T follicular helper cell (primary cell): ENCODE results near the gene LRRC8C.

Experiments
- DNase-seq: peaks from one replicate; pipeline ENCODE4 v3.0.0-alpha.2; 2020; ENCODE audit warnings: low read depth

The LRRC8C gene

DNA sequence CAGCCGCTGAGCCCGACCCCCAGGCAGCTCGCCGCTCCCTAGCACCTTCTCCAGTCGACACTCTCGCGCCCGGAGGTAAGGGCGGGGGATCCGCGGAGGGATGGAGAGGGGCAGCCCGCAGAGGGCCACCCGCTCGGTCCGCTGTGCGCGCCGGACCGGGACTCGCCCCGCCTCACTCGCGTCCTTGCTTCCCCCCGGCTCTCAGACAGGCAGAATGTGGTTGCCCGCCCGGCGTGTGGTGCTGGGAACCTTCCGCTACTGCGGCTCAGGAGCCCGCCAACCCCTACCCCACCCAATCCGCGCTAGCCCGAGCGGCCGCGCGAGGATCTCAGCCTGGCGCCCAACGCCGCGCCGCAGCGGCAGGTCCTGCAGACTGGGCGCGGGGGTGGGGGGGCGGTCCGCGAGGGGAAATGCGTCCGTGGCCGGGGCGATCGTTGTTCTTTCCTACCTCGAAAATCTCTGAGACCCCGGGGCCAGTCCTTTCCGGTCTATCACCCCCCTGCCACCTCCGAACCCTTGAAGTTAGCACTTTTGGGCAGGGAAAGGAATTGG lies 404 bp downstream of the LRRC8C start:
- DNase-seq: peak; percentile 38

DNA sequence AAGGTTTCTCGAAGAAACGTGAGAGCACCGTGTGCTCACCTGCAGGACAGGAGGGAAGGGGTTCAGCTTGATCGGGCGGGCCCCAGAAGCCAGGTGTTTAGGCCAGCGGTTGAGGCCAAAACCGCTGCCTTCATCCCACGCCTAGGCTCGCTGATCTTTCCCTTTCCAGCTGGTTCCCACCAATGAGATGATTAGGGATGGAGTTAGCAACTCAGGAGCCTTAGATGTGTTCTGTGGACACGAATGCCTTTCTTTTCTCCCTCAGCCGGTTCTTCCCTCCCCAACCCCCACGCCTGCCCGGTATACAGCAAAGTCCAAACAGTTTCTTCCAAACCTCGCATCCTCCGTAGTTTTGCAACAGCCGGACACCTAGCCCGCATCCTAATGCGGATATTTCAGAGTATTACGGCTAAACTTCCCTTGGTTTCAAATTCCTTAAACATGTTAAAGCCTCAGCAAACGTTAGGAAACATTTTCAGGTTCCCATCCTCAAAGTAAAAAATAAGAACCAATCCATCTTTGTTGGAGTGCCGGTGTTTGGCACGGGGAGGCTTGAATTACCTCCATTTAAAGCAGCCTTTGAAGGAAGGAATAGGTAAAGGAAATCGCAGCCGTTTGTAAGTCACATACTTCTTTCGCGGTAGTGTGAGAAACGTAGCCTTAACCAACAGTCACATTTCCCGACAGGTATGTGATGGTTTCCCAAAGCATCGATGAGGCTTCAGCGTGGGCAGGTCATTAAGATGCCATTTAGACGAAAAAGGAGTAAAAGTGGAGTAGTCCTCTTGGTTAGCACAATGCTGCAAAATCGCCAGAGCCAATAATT lies 1.1 kb downstream of the LRRC8C start:
- DNase-seq: no peak

DNA sequence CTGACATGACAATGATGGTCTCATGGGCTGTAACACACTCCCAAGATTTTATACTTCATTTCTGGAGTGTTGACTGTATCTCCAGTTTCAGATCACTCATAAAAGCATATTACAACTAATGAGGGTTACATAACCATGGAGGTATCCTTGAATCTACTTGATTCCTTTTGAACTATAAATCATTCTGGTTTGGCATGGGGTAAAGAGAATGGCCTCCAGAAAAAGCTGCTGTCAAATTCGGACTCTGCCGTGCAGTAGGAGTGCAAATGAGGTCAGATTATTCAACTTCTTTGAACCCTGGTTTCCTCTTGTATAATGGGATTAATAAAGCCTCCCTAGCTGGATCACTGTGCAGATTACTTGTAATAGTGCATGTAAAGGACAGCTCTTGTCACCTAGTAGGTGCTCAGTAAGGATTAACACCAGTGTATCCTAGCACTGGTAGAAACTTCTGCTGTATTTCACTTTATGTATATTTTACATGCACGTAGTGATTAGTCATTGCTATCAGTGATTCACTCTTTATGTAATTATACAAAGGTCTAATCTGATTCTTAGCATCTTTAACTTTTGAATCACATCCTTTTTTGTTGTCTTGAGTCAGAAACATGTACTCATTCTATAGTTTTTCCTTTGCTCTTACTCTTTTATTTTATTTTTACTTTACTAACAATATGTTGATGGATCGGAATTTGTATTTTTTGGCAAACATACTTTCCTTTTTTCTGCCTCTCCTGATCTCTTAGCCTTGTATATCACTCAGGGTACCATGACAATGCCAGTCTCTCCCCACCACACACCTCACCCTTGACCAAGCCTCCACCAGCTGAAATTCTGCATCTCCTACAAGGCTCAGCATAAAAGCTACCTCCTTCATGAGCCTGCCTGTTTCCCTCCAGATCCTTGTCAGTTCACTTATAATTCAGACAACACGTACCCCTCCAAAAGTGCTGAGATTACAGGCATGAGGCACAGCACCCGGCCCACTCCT lies 3.2 kb downstream of the LRRC8C start:
- DNase-seq: no peak

- no peak for DNase-seq
These were observed 4.6 kb downstream of the LRRC8C start for GRCh38 chr1:89637496-89637895.

GRCh38 chr1:89640440-89640839 lies 7.5 kb downstream of the LRRC8C start:
- no peak for DNase-seq

DNA sequence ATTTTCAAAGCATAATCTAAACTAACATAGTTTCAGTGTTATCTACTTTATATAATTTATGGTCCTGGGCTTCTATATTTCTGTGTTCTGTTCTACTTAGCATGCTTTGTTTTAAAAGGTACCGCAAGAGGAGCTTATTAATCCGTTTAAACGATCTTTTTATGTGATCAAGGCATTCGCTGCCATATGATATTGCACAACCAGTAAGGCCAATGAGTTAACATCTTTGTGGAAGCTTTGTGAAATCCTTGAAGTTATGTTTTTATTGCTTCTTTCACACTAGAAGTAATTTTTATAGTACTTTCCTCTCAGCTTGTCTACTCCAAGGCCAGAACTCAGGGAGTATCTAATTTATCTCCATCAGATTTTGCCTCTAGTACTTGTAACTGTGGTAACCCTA lies 8.9 kb downstream of the LRRC8C start:
- no peak for DNase-seq

- no peak for DNase-seq
These were observed 10.7 kb downstream of the LRRC8C start for GRCh38 chr1:89643577-89643976.

DNA sequence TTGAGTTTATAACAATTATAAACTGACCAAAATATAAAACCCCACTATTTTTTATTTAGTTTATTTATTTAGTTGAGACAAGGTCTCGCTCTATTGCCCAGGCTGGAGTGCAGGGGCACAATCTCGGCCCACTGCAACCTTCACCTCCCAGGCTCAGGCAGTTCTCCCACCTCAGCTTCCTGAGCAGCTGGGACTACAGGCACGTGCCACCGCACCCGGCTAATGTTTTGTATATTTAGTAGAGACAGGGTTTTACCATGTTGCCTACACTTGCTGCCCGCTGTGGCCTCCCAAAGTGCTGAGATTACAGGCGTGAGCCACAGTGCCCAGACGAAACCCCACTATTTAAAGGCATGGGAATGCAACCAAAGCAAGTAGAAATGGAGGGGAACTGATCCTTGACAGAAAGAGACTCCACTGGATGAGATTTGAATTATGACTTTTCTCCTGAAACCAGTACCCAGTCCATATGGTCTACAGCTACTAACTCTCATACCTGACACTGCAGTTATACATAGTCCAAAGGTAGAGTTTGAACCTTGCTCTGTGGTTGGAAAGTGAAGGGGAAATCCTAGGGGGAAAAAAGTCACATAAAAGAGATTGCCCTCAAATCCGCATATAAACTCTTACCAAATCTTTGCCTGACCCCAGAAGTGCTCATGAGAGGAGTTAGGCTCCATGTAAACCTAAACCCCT lies 11.3 kb downstream of the LRRC8C start:
- DNase-seq: no peak

GRCh38 chr1:89646259-89646658 lies 13.3 kb downstream of the LRRC8C start:
- DNase-seq: no peak

DNA sequence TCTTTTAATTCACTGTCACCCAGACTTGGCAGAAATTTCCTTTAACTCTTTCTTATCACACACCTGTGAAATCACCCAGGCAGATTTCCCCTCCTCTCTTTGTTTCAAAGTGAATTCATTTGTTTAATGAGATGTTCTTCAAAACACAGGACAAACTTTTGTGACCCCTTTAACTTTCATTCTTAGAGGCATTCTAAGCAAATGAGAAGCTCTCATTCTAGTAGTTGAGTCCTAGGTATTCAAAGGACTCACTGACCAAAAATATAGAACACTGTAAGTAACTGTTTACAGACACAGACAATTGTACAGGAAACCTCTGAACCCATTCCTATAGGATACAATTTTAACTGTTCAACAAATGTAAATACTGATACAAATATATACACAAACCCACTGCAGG lies 16.9 kb downstream of the LRRC8C start:
- no peak for DNase-seq

DNA sequence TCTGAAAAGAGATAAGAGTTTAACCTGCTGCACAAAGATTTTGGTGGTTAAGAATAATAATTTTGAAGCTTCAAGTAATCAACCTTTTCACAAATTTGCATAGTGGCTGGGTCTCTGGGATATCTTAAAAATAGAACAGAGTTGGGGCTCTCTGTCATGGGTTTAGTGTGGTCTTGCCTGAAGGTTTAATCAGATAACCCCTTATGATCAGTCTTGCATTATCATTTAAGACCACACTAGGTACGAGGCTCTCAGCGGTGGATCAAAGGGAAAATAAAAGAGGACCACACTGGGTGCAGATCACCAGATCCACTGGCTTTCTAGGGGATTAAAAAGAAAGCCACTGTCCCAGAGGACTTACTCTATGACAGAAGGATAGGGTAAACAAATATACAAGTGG lies 19.5 kb downstream of the LRRC8C start:
- DNase-seq: no peak

DNA sequence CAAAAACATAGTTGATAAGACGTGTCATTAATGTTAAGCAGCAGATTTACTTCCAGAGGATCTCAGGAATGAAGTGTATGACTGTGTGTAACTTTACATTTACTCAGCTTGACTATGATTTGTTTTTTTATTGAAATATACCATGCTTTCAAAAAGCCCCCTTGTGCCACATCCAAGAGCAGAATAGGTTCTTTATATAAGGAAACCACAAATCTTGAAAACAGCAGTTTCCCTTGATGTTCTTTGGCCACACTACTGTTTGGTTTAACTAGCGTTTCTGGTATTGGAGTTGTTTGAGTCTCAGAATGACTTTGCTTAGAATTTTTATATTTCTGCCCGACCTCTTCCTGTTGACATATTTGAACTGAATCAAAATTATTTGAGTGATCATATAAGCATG lies 25.0 kb downstream of the LRRC8C start:
- DNase-seq: no peak

- no peak for DNase-seq
These were observed 26.6 kb downstream of the LRRC8C start for GRCh38 chr1:89659322-89660081.

GRCh38 chr1:89660224-89661061 lies 27.5 kb downstream of the LRRC8C start:
- DNase-seq: no peak

GRCh38 chr1:89665941-89666340 lies 33.0 kb downstream of the LRRC8C start:
- no peak for DNase-seq

- no peak for DNase-seq
These were observed 33.7 kb downstream of the LRRC8C start for GRCh38 chr1:89666640-89667039.

DNA sequence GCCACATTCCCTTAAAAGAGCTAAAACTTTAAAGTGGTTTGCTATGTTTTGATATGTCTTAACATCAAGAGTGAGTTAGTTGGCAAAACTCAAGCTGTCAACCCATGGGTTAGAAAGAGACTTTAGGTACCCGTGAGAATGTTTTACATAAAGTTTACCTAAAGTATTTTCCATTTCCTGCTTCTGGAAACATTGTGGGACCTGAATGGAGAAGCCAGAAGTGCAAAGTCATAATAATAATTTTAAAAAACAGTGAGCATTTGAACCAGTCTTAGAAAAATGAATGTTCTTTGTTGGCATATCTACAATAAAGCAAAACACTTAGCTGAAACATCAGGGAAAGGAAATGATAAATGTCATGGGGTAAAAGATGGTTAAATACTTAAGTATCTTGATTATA lies 34.8 kb downstream of the LRRC8C start:
- DNase-seq: no peak

GRCh38 chr1:89668961-89669360 lies 36.0 kb downstream of the LRRC8C start:
- DNase-seq: no peak

GRCh38 chr1:89669441-89669840 lies 36.5 kb downstream of the LRRC8C start:
- no peak for DNase-seq

- no peak for DNase-seq
These were observed 37.2 kb downstream of the LRRC8C start for GRCh38 chr1:89670163-89670562.
